Stimulated activated CD8-positive, alpha-beta memory T cell treated with anti-CD3 and anti-CD28 coated beads, Interleukin-15, amount 100 ng/mL, for 1 hour (primary cell): ENCODE measurements around the gene EGFL8.
"Not testable (repeated sequence)": the region's sequence is repeated elsewhere in the genome, so short reads cannot be mapped to it uniquely, and the experiment has no call there.

Experiments
- DNase-seq: peaks from one replicate; pipeline ENCODE4 v3.0.0-alpha.2; 2020; ENCODE audit warnings: low read depth

The EGFL8 gene

GRCh38 chr6:32184084-32184640 is 19.8 kb downstream of the EGFL8 start, which contains the start of gene AGER:
TSS of gene AGER (minus strand) at chr6:32184253. CDS start at chr6:32184222, 31 bp downstream.
- no peak for DNase-seq

GRCh38 chr6:32185681-32186131 is 21.3 kb downstream of the EGFL8 start:
- DNase-seq, result peak; percentile 28

GRCh38 chr6:32186151-32186840 is 21.9 kb downstream of the EGFL8 start:
- DNase-seq, result not testable (repeated sequence)

GRCh38 chr6:32187009-32187709 is 22.8 kb downstream of the EGFL8 start:
- no peak for DNase-seq

GRCh38 chr6:32187725-32188380 is 23.5 kb downstream of the EGFL8 start:
- not testable (repeated sequence) for DNase-seq

GRCh38 chr6:32188381-32189068 is 24.1 kb downstream of the EGFL8 start:
- DNase-seq, result no peak

- no peak for DNase-seq
Observed at GRCh38 chr6:32189069-32189741, 24.8 kb downstream of the EGFL8 start.

- no peak for DNase-seq
Observed at GRCh38 chr6:32189742-32190053, 25.3 kb downstream of the EGFL8 start.

GRCh38 chr6:32190054-32190851 is 25.9 kb downstream of the EGFL8 start, which contains the start of gene PBX2:
TSS of gene PBX2 (minus strand) at chr6:32190202. CDS start at chr6:32189915, 287 bp downstream.
- peak; percentile 73 for DNase-seq

- no peak for DNase-seq
Observed at GRCh38 chr6:32190911-32191677, 26.7 kb downstream of the EGFL8 start.

GRCh38 chr6:32191696-32192607 is 27.6 kb downstream of the EGFL8 start:
- DNase-seq, result no peak

GRCh38 chr6:32192608-32193039 is 28.2 kb downstream of the EGFL8 start, which contains the start of gene GPSM3:
TSS of gene GPSM3 (minus strand) at chr6:32192643. CDS start at chr6:32192513, 130 bp downstream.
- DNase-seq, result peak; percentile 21

- DNase-seq, result not testable (repeated sequence)
Observed at GRCh38 chr6:32193096-32193495, 28.7 kb downstream of the EGFL8 start.

GRCh38 chr6:32194388-32194787 is 30.0 kb downstream of the EGFL8 start:
- DNase-seq, result no peak

GRCh38 chr6:32194825-32195651 is 30.6 kb downstream of the EGFL8 start:
- DNase-seq, result no peak

GRCh38 chr6:32195652-32195901 is 31.2 kb downstream of the EGFL8 start:
- peak; percentile 99 for DNase-seq

- peak; percentile 27 for DNase-seq
Observed at GRCh38 chr6:32195902-32196681, 31.7 kb downstream of the EGFL8 start.
